GM12875 (cell line): ENCODE results near the gene TRIM2.

Experiments
- H3K4me3 ChIP-seq: one replicate; pipeline ENCODE4 v1.5.1; 2011; ENCODE audit warnings: low read depth, low read length, control low read depth
- TF ChIP-seq, protein P1 (sequence below): IDR thresholded peaks from 2 replicates; pipeline ENCODE4 v1.5.1; 2011; ENCODE audit warnings: low read depth, mild to moderate bottlenecking, control low read depth, inconsistent platforms, low read length, moderate library complexity, borderline replicate concordance; ENCODE audit not compliant: insufficient read depth

TRIM2 gene

DNA sequence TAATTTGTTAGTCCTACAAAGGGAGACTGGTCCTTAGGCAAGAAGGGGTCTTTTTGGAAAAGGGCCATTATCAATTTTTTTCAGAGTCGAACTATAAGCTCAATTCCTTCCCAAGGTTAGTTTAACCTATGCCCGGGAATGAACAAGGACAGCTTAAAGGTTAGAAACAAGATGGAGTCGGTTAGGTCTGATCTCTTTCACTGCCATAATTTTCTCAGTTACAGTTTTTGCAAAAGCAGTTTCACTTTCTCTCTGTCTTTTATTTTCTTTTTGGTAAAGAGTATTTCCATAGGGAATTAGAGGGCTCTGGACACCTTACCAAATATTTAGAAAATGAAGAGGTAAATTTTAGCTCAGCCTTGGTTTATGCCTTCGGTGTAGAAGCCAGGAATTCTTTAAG lies 64.1 kb downstream of the TRIM2 start:
- TF ChIP-seq, protein P1, sequence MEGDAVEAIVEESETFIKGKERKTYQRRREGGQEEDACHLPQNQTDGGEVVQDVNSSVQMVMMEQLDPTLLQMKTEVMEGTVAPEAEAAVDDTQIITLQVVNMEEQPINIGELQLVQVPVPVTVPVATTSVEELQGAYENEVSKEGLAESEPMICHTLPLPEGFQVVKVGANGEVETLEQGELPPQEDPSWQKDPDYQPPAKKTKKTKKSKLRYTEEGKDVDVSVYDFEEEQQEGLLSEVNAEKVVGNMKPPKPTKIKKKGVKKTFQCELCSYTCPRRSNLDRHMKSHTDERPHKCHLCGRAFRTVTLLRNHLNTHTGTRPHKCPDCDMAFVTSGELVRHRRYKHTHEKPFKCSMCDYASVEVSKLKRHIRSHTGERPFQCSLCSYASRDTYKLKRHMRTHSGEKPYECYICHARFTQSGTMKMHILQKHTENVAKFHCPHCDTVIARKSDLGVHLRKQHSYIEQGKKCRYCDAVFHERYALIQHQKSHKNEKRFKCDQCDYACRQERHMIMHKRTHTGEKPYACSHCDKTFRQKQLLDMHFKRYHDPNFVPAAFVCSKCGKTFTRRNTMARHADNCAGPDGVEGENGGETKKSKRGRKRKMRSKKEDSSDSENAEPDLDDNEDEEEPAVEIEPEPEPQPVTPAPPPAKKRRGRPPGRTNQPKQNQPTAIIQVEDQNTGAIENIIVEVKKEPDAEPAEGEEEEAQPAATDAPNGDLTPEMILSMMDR = no peak
- H3K4me3 ChIP-seq = no peak overlapping the region

DNA sequence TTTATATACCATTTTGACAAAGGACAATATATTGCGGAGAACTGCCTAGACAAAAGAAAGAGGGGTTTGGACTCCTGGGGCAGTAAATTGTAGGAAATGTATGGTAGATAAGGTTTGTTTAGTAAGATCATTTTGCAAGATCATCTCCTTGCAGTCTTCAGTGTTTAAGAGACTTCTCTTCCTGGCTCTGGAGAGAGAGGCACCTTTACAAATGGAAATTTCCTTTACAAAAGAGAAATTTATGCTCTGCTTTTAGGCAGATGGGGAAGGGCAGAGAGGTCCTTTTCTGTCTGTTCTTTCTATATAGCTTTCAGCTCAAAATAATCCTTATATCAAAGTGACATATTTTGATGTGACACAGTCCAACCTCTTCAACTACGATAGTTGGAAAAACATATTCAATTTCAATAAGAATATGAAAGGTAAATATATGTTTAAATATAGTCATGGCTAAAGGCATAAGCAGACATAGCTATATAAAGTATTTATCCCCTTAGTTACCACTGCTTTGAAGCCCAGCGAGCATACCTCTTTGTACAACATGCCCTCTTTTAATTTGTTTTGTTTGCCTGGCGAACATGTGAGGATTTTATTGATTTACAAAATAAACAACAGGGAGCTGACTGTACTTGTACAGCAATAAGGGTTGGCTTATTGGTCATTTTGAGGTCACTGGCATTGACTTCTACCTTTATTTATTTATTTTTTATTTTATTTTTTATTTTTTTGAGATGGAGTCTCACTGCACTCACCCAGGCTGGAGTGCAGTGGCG lies 65.2 kb downstream of the TRIM2 start:
- TF ChIP-seq, protein P1 = no peak
- H3K4me3 ChIP-seq = no peak overlapping the region

DNA sequence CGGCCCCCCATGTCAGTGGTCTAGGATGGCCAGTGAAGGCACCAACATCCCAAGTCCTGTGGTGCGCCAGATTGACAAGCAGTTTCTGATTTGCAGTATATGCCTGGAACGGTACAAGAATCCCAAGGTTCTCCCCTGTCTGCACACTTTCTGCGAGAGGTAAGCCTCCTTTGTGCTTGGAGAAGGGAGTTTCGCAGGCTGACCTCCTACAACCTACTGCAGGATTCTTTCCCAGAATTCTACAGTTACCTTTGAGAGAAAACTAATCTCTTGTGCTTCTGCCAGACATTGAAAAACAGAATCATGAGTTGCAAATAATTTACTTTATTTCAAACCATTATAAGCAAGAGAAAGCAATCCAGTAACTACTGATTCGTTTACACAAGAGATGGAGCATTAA lies 66.1 kb downstream of the TRIM2 start:
- H3K4me3 ChIP-seq = no peak overlapping the region
- TF ChIP-seq, protein P1 = no peak

DNA sequence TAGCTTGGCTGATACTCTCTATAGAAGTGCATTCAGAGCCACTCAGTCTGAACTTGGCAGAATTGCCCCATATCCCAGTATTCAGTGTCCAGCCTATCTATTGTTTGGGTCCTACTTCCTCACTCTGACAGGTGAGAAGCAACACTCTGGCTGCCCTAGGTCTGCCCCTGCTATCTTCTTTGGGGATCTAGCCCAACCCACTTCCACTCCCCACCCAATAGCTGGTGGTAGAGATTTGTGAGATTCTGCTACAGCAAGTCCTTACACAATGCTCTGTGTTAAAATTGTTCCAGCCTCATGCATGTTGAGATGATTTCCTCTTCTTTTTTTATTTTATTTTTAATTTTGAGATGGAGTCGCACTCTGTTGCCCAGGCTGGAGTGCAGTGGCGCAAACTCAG lies 67.6 kb downstream of the TRIM2 start:
- TF ChIP-seq, protein P1 = no peak
- no peak overlapping the region for H3K4me3 ChIP-seq

GRCh38 chr4:153273751-153274150 lies 69.5 kb downstream of the TRIM2 start:
- H3K4me3 ChIP-seq = no peak overlapping the region
- TF ChIP-seq, protein P1 = no peak

- no peak overlapping the region for H3K4me3 ChIP-seq
- TF ChIP-seq, protein P1 = no peak
Observed at GRCh38 chr4:153274967-153275366, 70.7 kb downstream of the TRIM2 start.
